Activated CD4-positive, alpha-beta T cell treated with anti-CD3 and anti-CD28 coated beads, Interleukin-2, amount 10 ng/mL, durations not matched to agents 24 days and 14 days (primary cell): ENCODE data around the gene ACTR3. TPM values are rescaled to one million over a fixed set of nuclear protein-coding genes. Genes with fewer than 3 reads are reported as not detected.

Experiments used
- DNase-seq: peaks from one replicate; pipeline ENCODE4 v3.0.0; 2022
- H3K27ac Mint-ChIP-seq: one replicate; pipeline ENCODE4 v1.8.0; 2022; ENCODE audit warnings: mild to moderate bottlenecking, mixed read lengths
- H3K27me3 Mint-ChIP-seq: one replicate; pipeline ENCODE4 v1.8.0; 2022; ENCODE audit warnings: mixed read lengths
- H3K36me3 Mint-ChIP-seq: one replicate; pipeline ENCODE4 v1.8.0; 2022; ENCODE audit warnings: low read depth, mild to moderate bottlenecking, mixed read lengths
- H3K4me1 Mint-ChIP-seq: one replicate; pipeline ENCODE4 v1.8.0; 2021; ENCODE audit warnings: mixed read lengths
- H3K4me3 Mint-ChIP-seq: one replicate; pipeline ENCODE4 v1.8.0; 2022; ENCODE audit warnings: mild to moderate bottlenecking, moderate library complexity, mixed read lengths
- H3K9me3 Mint-ChIP-seq: one replicate; pipeline ENCODE4 v1.8.0; 2021; ENCODE audit warnings: mixed read lengths
- intact Hi-C: fragments of 100-400 bp; cut with micrococcal nuclease; formaldehyde crosslinking; loops from one replicate; pipeline ENCODE4 v1.15.1; 2023
- total RNA-seq: library from RNA; stranded (reverse); gene quantifications from 2 replicates; pipeline ENCODE4 v1.2.3, GENCODE V29; 2022

Gene ACTR3
- total RNA-seq, 1 donor from 2014 or later, result 460 TPM

GRCh38 chr2:113992090-113992489 is 102.2 kb downstream of the ACTR3 start:
- no peaks in the 10 kb centered on the region for H3K9me3 Mint-ChIP-seq
- no peak for DNase-seq
- H3K27me3 Mint-ChIP-seq, result no peaks in the 10 kb centered on the region
- H3K4me1 Mint-ChIP-seq, result no peaks in the 10 kb centered on the region
- no peak overlapping the region for H3K27ac Mint-ChIP-seq
- H3K36me3 Mint-ChIP-seq, result no peaks in the 10 kb centered on the region
- intact Hi-C loops, result no loop called here
- H3K4me3 Mint-ChIP-seq, result no peak overlapping the region

DNA sequence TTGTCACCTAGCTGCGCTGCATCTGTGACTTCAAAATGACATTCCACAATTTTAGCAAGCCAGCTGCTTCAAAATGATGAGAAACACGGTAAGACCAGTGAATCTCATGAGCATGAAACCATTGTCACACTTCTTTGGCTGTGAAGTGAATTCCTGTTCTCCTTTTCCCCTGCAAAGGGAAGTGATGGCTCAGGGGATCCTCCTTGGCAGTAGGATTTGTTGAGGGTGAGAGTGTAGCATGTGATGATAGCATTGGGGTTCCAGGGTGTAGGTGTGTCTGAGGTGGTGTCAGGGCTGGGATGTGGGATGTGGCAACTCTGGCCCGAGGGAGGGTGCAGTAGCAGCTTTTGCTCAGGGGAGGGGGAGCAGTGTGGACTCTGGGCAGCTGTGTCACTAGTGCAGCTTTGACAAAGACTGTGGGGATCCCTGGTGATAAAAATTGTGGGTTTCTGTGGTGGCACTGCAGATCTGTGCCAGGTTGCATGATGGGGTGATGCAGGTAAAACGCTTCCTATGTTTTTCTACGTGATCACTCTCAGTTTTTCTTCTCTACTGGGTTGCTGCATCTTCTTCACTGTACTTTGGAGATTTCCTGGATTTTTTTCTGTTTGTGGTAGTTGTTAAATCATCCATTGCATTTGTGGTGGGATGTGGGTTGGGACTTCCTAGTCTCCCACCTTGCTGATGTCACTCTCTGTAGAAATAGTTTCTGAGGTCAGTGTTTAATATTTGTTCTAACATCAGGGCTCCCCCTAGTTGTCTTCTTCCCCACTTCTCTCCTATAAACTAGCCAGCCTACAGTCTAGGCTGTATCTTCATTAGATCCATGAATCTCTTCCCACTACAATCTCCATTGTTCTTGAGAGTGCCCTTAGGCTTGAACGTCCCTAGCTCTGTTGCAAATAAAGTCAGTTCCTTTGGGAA is 107.0 kb downstream of the ACTR3 start:
- DNase-seq, result no peak
- no peaks in the 10 kb centered on the region for H3K4me1 Mint-ChIP-seq
- H3K36me3 Mint-ChIP-seq, result no peaks in the 10 kb centered on the region
- no peaks in the 10 kb centered on the region for H3K27me3 Mint-ChIP-seq
- H3K27ac Mint-ChIP-seq, result no peak overlapping the region
- H3K4me3 Mint-ChIP-seq, result no peak overlapping the region
- no peaks in the 10 kb centered on the region for H3K9me3 Mint-ChIP-seq
- intact Hi-C loops, result no loop called here

DNA sequence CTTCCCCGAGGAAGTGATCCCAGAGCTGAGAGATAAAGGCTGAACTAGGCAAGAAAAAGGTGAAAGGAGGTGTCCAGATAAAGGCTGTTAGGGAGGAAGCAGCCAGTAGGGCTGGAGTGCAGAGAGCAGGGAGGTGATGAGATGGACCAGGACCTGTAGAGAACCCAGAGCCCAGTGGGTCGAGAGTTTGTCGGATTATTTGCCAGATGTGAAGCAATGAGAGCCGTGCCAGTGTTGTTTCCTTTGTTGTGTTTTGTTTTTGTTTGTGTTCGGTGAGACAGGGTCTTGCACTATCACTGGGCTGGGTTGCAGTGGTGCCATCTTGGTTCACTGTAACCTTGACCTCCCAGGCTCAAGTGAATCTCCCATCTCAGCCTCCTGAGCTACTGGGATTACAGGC is 111.3 kb downstream of the ACTR3 start:
- DNase-seq, result no peak
- Mint-ChIP-seq H3K27ac (no peak overlapping the region), H3K36me3 (no peaks in the 10 kb centered on the region), H3K27me3 (no peaks in the 10 kb centered on the region), H3K9me3 (no peaks in the 10 kb centered on the region), H3K4me1 (no peaks in the 10 kb centered on the region), H3K4me3 (no peak overlapping the region)
- intact Hi-C loops, result no loop called here

- intact Hi-C loops, result no loop called here
- Mint-ChIP-seq H3K4me3 (no peak overlapping the region), H3K27ac (no peak overlapping the region), H3K9me3 (no peaks in the 10 kb centered on the region), H3K36me3 (no peaks in the 10 kb centered on the region), H3K4me1 (no peaks in the 10 kb centered on the region), H3K27me3 (no peaks in the 10 kb centered on the region)
- no peak for DNase-seq
These were observed 112.0 kb downstream of the ACTR3 start for GRCh38 chr2:114001937-114002336.

GRCh38 chr2:114005110-114005783 is 115.4 kb downstream of the ACTR3 start:
- H3K4me3 Mint-ChIP-seq, result no peak overlapping the region
- H3K27ac Mint-ChIP-seq, result no peak overlapping the region
- no peaks in the 10 kb centered on the region for H3K9me3 Mint-ChIP-seq
- H3K4me1 Mint-ChIP-seq, result no peaks in the 10 kb centered on the region
- no peak for DNase-seq
- H3K27me3 Mint-ChIP-seq, result no peaks in the 10 kb centered on the region
- intact Hi-C loops, result no loop called here
- H3K36me3 Mint-ChIP-seq, result no peaks in the 10 kb centered on the region

DNA sequence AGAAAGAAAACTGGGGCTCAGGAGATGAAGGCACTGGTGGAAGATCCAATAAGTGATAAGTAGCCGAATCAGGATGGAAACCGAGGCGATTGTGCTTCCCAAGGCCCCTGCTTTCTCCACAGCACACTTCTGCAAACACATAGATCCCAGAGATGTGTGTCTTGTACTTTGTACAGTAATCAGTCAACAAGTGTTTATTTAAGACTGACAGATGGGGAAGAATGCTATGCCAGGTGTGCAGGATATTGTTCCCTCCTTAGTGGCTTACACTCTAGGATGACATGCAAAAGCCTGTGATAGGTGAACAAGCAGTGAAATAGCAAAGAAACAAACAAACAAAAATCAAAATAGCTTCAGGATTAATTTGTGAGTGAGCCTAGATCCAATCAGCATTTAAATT is 116.6 kb downstream of the ACTR3 start:
- intact Hi-C loops, result no loop called here
- H3K4me3 Mint-ChIP-seq, result no peak overlapping the region
- DNase-seq, result no peak
- H3K36me3 Mint-ChIP-seq, result no peaks in the 10 kb centered on the region
- H3K27me3 Mint-ChIP-seq, result no peaks in the 10 kb centered on the region
- H3K4me1 Mint-ChIP-seq, result no peaks in the 10 kb centered on the region
- no peaks in the 10 kb centered on the region for H3K9me3 Mint-ChIP-seq
- H3K27ac Mint-ChIP-seq, result no peak overlapping the region

- H3K36me3 Mint-ChIP-seq, result no peaks in the 10 kb centered on the region
These were observed 117.5 kb downstream of the ACTR3 start for GRCh38 chr2:114007436-114007835.

DNA sequence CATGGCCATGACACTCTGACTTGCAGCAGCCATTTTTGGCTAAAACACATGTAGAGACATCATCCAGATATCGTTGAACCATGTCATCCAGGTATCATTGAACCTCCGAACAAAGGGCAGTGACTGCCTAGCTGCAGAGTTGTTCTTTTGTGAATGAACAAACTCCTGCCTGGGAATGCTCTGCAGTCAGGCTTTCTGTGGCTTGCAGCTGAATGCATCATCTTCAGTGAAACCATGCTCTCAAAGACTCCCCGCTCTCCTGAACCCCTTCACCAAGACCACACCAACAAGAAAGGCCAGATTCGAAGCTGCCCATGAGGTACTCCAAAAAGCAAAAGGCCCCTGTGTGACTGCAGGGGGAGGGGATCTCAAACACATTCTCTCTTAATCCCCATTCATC is 118.8 kb downstream of the ACTR3 start:
- Mint-ChIP-seq H3K27me3 (no peaks in the 10 kb centered on the region), H3K9me3 (no peaks in the 10 kb centered on the region), H3K27ac (no peak overlapping the region), H3K36me3 (no peaks in the 10 kb centered on the region), H3K4me1 (no peaks in the 10 kb centered on the region), H3K4me3 (no peak overlapping the region)
- no peak for DNase-seq
- intact Hi-C loops, result no loop called here

More at GRCh38 chr2:114007436-114007835, 117.5 kb downstream of the ACTR3 start:
- DNase-seq, result no peak
- H3K27ac Mint-ChIP-seq, result no peak overlapping the region
- H3K9me3 Mint-ChIP-seq, result no peaks in the 10 kb centered on the region
- no peak overlapping the region for H3K4me3 Mint-ChIP-seq
- H3K27me3 Mint-ChIP-seq, result no peaks in the 10 kb centered on the region
- intact Hi-C loops, result no loop called here
- H3K4me1 Mint-ChIP-seq, result no peaks in the 10 kb centered on the region

GRCh38 chr2:114009205-114009944 is 119.5 kb downstream of the ACTR3 start:
- Mint-ChIP-seq H3K9me3 (no peaks in the 10 kb centered on the region), H3K27me3 (no peaks in the 10 kb centered on the region), H3K4me1 (no peaks in the 10 kb centered on the region), H3K4me3 (no peak overlapping the region), H3K27ac (no peak overlapping the region), H3K36me3 (no peaks in the 10 kb centered on the region)
- intact Hi-C loops, result no loop called here
- DNase-seq, result no peak

- Mint-ChIP-seq H3K4me3 (no peak overlapping the region), H3K4me1 (no peaks in the 10 kb centered on the region), H3K27ac (no peak overlapping the region), H3K36me3 (no peaks in the 10 kb centered on the region), H3K27me3 (no peaks in the 10 kb centered on the region), H3K9me3 (no peaks in the 10 kb centered on the region)
- DNase-seq, result no peak
- intact Hi-C loops, result no loop called here
These were observed 120.1 kb downstream of the ACTR3 start for GRCh38 chr2:114010001-114010400.

DNA sequence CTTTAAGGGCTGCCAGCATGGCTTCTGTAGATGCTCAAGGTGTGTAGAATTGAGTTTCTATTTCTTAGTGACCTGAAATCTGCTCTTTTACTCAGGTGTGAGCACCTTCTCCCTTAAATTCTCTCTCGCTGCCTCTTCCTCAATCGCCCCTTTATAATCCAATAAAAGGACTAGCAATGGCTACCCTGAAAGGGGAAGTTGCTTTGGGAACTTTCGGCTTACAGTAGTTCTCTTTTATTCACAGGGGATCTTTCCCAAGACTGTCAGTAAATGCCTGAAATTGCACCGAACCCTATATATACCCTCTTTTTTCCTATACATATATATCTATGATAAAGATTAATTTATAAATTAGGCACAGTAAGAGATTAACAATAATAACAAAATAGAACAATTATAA is 121.8 kb downstream of the ACTR3 start:
- Mint-ChIP-seq H3K27me3 (peaks cover 4% of the 10 kb centered on the region), H3K9me3 (no peaks in the 10 kb centered on the region), H3K4me1 (no peaks in the 10 kb centered on the region), H3K4me3 (no peak overlapping the region), H3K27ac (no peak overlapping the region), H3K36me3 (no peaks in the 10 kb centered on the region)
- intact Hi-C loops, result no loop called here
- no peak for DNase-seq
